ENCODE data around the gene CHIT1. TPM values are rescaled to one million over a fixed set of nuclear protein-coding genes. Genes with fewer than 3 reads are reported as not detected.

The CHIT1 gene
- total RNA-seq, 1 donor from 2014 or later = 0.27 TPM

DNA sequence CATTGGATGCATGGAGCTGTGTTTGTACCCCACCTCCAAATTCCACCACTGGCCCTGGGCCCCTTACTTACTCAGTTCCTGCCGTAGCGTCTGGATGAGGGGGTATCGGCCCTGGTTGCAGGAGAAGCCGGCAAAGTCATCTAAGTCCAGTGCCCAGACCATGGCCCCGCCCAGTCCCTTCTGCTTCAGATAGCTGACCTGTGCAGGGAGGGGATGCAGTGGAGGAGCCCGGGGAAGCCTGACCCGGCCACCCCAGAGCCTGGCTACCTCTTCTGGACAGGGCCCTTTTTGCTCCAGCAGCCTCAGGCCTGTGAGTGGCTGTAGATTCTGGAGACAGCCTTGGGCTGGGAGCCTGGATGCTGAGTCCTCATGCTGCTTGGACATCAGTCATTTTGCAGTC, 11.8 kb downstream of the CHIT1 start:
- intact Hi-C loops (cut with micrococcal nuclease) = no loop called here

DNA sequence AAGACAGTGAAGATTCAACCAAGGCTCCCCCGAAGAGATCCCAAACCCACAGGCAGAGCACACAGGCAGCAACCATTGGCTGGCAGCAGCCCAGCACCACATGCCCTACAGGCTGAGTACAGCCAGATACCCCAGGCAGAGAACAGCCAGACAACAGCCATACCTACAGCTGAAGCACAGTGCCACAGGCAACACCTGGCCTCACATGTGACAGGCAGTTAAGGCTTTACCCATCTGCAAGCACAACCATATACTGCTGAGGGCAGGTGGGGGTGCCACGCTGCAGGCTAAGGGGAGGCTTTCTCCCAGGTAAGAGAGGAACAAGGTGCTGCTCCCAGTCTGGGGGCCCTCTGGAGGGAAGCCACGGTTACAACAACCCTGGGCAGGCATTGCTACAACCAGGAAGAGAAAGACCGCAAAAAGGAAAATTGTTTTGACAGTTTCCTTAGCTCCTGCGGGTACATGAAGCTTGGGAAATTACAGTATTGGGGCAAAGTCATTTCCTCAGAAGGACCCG, 12.3 kb downstream of the CHIT1 start:
- intact Hi-C loops (cut with micrococcal nuclease) = no loop called here

DNA sequence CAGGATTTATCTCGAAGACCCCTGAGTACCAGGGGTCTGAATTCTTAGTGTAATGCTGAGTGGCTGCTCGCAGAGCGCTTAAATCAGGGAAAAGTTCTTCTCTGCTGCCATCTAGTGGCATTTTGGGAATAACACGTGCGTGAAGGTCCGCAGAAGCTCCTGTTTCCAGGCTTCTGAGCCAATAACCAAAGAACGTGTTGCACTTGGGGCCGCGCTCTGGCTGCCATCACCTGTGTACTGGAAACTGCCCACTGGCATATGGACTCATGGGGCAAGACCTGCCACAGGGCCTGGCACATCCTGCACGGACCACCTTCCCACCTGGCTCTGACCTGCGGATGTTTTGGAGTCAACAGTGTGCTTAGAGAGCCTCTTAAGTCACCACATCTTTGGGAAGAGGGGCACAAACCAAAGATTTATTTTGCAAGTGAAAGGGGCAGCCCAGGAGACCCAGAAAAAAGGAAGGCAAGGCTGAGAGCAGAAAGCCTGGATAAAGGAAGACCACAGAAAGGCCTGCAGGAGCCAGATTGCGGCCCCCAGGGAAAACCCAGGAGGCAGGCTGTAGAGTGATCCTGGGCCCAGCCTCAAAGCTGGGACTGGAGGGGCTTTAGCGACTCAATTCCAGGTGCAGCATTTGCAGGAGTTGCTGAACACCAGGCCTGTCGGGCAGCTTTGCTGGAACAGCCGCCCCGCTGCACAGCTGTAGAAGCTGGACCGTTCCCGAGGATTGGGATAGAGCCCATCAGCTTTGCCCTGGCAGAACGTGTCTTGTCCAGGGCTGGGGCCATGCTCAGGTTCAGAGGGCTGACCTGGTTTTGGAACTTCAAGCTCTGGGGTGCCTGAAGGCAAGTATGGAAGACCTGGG, 13.0 kb downstream of the CHIT1 start:
- intact Hi-C loops (cut with micrococcal nuclease) = loop anchor here (1.0 kb wide), 3 partner anchors 98 to 217 kb away; no protein-coding TSS in a partner anchor

GRCh38 chr1:203215573-203215972, 13.9 kb downstream of the CHIT1 start:
- intact Hi-C loops (cut with micrococcal nuclease) = no loop called here

- intact Hi-C loops (cut with micrococcal nuclease) = no loop called here
These were observed 14.6 kb downstream of the CHIT1 start for GRCh38 chr1:203214871-203215270.

- intact Hi-C loops (cut with micrococcal nuclease) = no loop called here
These were observed 16.3 kb downstream of the CHIT1 start for GRCh38 chr1:203213126-203213525.

DNA sequence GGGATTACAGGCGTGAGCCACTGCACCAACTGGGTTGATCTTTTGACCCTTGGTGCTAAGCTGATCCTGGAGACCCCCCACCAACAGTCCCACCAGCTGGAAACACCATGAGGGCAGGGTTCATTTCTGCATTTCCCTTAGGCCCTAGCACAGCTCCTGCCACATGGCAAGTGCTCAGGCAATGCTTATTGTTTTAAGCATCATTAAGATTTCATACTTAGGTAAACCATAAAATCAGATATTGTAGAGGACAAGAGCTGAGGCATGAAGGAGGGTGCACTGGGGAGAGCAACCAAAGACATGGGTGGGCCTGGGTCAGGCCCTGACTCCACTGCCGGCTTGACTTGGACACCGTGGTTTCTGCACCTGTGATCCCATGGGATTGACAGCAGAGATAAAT, 17.7 kb downstream of the CHIT1 start:
- intact Hi-C loops (cut with micrococcal nuclease) = no loop called here

GRCh38 chr1:203210988-203211387, 18.5 kb downstream of the CHIT1 start:
- intact Hi-C loops (cut with micrococcal nuclease) = no loop called here

- intact Hi-C loops (cut with micrococcal nuclease) = no loop called here
These were observed 19.1 kb downstream of the CHIT1 start for GRCh38 chr1:203210350-203210749.

DNA sequence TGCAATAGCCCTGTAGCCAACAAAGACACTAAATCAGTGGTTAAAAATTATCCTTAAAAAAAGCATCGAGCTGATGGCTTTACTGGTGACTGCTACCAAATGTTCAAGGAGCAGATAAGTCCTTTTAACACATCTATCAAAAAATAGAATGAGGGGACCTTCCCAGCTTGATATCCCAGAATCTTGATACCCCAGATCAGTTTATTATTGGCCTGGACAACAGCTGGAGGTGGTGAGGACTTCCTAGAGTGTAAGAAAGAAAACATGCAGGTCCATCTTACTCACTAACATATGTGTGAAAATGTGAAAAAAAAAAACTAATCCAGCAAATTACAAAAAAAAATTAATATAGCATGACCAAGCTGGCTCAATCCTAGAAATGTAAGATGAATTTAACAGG, 21.3 kb downstream of the CHIT1 start:
- intact Hi-C loops (cut with micrococcal nuclease) = no loop called here

DNA sequence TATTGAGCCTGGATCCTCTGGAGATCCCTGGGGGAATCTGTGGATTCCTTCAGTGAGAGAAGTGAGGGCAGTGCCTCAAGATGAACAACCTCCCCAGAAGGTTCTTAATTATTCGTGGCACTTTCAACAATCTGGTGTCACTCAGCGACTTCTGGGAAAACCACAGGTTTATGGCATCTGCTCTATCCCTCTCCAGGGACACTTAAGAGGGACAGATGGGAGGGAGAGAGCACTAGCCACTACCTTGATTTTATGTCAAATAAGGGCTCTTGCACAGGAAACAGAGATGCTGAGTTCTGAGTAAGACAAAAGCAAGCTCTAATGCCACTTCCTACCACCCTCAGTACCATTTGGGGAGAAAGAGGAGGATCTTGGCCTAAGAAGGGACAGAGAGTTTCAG, 21.7 kb downstream of the CHIT1 start:
- intact Hi-C loops (cut with micrococcal nuclease) = no loop called here

DNA sequence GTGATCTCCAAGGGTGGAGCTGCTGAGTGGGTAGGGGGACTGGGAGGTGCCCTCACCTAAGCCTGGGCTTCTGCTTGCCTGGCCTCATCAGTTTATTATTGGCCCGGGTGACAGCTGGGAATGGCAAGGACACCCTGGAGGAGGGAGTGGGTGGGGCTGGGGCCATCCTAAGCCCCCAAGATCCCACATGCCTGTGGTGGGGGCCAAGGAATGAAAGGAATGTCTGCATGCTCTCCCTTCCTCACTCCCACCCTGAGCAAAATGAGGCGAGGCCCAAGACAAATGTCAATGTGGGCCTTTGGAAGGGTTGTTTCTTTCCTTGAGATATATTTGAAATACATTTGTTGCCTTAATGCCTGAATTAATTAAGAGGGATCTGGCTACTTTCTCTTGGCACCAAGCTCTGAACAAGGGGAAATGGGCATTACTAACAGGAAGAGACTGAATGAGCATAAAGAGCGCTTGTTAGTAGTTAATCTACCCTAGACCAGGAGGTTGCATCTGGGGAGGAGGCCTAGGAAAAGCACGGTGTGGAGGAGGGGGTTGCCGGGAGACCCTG, 23.3 kb downstream of the CHIT1 start:
- intact Hi-C loops (cut with micrococcal nuclease) = no loop called here

DNA sequence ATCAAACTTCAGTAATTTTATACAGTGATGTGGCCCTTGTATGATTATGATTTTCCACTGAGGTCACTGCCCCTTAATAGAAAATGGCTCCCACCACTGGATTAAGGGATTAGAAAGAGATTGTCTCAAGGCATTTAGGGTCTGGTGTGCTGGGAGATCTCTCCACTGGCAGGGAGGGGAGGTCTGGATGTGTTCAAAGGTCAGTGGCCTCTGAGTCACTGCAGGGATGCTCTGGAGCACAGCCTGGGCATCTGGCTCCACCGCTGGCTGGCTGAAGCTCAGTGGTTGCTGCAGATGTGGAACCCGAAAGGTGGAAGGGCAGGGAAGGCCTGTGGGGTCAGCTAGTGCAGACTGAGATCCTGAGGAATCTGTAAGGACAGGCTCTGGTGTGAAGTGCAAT, 24.7 kb downstream of the CHIT1 start:
- intact Hi-C loops (cut with micrococcal nuclease) = no loop called here

DNA sequence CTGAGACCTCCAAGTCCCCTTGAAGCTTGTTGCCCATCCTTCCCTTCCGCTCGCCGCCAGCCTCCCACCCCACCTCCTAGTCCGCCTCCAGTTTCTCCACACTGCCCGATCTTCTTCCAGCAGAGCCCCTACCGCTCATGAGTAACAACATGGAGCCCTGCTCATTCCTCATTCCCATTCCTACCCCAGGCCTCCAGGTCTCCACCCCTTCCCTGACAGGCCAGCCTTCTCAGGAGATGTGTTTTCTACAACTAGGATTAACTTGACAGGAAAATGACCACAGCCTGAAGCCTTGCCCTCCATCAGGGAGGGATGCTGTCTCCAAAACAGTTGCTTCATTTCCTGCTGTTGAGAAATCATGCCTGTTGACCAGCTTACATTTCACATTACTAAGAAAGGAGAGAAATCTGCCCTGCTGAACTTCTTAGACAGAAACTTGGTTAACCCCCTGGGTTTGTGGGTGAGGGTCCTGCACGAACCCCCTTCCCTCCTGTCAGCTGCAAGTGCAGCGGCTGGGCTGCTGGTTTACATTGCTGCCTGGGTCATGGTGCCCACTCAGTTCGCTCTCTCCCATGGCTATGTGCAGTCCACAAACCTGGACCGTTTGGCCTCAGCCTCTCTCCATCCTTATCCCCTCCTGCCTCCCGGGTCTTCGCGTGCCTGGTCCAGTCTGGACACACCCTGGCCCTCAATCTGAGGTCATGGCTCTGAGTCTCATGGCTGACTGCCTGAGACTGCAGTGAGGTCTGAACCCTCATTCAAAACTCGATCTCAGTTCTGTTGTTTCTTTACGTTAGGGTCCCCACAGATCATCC, 26.8 kb downstream of the CHIT1 start:
- intact Hi-C loops (cut with micrococcal nuclease) = no loop called here

DNA sequence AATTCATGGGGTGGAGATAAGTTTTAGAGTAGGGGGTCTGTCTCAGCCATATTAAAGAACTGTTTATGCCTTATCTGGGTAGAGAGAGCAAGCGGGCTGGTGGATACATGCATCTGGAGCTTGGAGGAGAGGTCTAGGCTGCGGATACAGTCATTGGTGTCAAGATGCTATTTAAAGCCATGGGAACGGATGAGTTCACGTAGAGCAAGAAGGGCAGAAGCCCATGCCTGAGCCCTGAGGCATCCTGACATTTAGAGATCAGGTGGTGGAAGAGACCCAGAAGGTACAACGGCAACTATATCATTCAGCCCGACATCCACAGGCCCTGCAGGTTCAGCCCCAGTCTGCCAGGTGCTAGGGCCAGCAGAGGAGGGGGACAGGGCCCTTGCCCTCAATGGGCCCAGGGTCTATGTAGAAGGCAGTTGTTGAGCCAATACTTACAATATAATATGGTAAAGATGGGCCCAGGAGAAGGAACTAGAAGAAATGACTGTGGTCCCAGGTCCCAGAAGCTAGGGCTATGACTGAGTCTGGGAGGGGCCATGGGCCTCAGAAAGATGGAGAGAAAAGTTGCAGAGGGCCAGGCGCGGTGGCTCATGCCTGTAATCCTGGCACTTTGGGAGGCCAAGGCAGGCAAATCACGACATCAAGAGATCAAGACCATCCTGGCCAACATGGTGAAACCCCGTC, 27.8 kb downstream of the CHIT1 start:
- intact Hi-C loops (cut with micrococcal nuclease) = no loop called here

DNA sequence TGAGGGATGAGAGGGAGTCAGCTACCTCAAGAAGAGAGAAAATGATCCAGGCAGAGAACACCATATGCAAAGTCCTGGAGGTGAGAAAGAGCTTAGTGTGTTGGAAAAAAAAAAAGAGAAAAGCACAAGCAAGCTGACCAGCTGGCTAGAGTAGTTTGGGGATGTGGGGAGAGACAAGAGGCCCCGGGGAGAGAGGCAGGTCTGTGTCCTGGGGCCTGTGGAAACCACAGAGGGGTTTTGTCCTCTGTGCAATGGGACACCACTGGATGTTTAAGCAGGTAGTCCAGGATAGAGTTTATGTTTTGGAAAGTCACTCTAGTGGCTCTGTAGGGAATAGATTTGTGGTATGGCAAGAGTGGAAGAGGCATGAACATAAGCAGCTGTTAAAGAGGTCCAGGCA, 28.6 kb downstream of the CHIT1 start:
- intact Hi-C loops (cut with micrococcal nuclease) = no loop called here

DNA sequence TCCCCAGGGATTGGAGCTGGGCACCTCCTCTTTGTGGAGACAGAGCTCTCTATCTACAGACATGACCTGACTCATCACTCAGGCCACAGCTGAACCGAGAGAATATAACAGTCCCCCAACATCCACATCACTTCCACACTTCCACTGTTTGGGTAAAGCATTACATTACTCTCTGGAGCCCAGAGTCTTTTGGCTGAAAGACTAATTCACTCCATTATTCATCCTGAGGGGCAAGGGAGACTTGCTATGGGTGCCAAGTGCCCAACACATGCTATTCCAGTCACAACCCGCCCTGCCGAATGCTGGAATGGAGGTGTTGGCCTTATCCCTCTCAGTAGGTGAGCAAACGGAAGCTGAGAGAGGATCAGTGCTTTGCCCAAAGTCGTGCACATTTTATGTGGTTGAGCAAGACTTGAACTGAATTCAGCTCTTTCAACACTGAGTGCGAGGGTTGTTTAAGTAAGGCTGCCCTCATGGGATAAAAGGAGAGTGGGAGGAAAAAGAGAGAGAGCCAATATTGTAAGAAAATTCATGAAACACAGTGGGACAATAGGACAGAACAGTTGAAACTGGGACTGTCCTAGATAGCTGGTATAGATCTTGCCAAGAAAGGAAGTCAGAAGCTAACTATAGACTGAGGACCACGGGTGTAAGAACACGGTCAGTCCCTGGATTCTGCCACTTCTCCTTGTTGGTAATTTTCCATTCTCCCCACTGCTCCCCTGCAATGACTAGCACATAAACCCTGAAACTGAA, 29.5 kb downstream of the CHIT1 start:
- intact Hi-C loops (cut with micrococcal nuclease) = loop anchor here (5.0 kb wide), 1 partner anchor 152 kb away; the partner anchor contains the start of gene FMOD

DNA sequence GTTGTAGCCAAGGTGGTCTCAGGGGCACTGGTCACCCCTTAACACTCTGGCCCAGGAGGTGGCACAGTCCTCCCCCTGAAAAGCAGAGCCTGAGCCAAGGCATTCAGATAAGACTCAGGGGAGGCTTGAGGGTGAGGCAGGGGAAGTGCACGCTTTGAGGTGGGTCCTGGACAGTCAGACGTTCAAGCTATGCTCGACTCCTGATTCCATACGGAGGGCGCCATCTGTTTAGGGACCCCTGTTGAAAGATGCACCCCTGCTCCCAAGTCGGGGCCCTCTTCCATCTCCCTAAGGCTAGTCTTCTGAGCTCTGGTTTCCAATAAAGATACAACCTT, 30.0 kb downstream of the CHIT1 start:
- intact Hi-C loops (cut with micrococcal nuclease) = loop anchor here (5.0 kb wide), 1 partner anchor 153 kb away; the partner anchor contains the start of gene FMOD

DNA sequence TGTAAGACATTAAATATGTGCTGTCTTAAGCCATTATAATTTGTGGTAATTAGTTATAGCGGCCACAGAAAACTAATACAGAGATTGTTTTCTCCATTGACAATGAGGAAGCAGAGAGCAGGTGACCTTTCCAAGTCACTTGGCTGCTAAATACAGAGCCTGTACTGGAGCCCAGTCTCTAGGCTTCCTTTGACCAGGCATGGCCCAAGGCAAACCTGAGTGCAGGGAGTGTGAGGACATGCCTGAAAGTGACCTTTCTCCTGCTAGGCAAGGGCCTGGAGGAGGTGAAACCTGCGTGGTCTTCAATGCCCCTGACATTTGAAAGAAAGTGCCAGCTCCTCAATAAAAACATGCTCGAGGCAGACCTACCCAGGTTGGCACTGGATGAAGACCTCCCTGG, 30.5 kb downstream of the CHIT1 start:
- intact Hi-C loops (cut with micrococcal nuclease) = loop anchor here (5.0 kb wide), 1 partner anchor 153 kb away; the partner anchor contains the start of gene FMOD

DNA sequence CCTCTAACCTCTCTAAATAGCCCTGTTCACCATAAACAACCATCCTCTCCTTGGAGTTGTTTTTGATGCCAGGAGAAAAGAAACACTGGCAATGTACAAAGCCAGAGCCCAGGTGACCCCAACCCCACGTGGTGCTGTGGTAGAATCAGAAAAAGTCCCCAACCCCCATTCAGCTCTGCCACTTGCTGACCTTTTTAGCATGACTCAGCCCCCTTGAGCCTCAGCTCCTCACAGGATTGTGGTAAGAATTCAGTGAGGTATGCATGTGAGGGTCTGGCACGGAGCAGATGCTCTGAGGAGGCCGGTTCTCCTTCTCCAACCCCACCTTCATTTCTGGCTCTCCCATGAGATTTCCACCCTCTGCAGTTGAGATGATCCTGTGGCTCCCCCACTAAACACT, 31.8 kb downstream of the CHIT1 start:
- intact Hi-C loops (cut with micrococcal nuclease) = loop anchor here (1.0 to 5.0 kb wide), 2 partner anchors 49 to 155 kb away; partner anchors contain the start of gene FMOD

All from T-helper 1 cell treated with Interleukin-12 subunit alpha and Interleukin-12 subunit beta and Interleukin-4 antibody, amounts not matched to agents 30 ng/mL and 1 ng/mL, for 36 hours (primary cell).